ENCODE results near the gene BMI1. TPM values are rescaled to one million over a fixed set of nuclear protein-coding genes. Genes with fewer than 3 reads are reported as not detected.

BMI1 gene
- total and polyA plus RNA-seq, 2 experiments from 2014 or later = 2.3 to 10.7 TPM

- Histone ChIP-seq H3K36me3 (ENCODE audit: insufficient read depth) (no peaks in the 10 kb centered on the region), H3K79me2 (replicated peaks; ENCODE audit: insufficient read depth) (no peaks in the 10 kb centered on the region), H3K4me3 (no peak overlapping the region), H3K27ac (ENCODE audit: low read depth) (no peak overlapping the region), H3K4me1 (ENCODE audit: insufficient read depth) (peaks cover 11% of the 10 kb centered on the region), H4K20me1 (replicated peaks; ENCODE audit: insufficient read depth) (no peaks in the 10 kb centered on the region), H3K27me3 (ENCODE audit: insufficient read depth) (no peaks in the 10 kb centered on the region), H3K9me2 (ENCODE audit: insufficient read depth) (0 out of 2 replicates have a peak, but pooled peaks cover 4% of the 10 kb centered on the region), H3F3A (replicated peaks; ENCODE audit: low read depth) (no peaks in the 10 kb centered on the region), H2AFZ (no peak overlapping the region), H3K4me2 (no peak overlapping the region)
- Mint-ChIP-seq H3K36me3 (ENCODE audit: low read depth) (no peaks in the 10 kb centered on the region), H3K27me3 (ENCODE audit: insufficient read depth, low read depth, poor library complexity) (peaks cover 3% of the 10 kb centered on the region), H3K9me3 (no peaks in the 10 kb centered on the region), H3K4me3 (no peak overlapping the region), H3K27ac (no peak overlapping the region), H3K4me1 (peaks cover 6% of the 10 kb centered on the region)
- DNase-seq (ENCODE audit: low spot score) (no peak), ATAC-seq (no peak)
- TF ChIP-seq ETS1 (IDR thresholded peaks at IDR 0.05) (no peak), POLR2AphosphoS5 (IDR thresholded peaks at IDR 0.05; ENCODE audit: low read depth) (no peak), STAT1 (IDR thresholded peaks at IDR 0.05; ENCODE audit: unreplicated experiment) (no peak), JUNB (IDR thresholded peaks at IDR 0.05; ENCODE audit: unreplicated experiment) (no peak), EZH2phosphoT487 (IDR thresholded peaks at IDR 0.05; ENCODE audit: unreplicated experiment) (no peak), CREB1 (CRISPR knock-in tag; IDR thresholded peaks at IDR 0.05; ENCODE audit: low read depth) (no peak), EZH2 (IDR thresholded peaks at IDR 0.05; ENCODE audit: low read depth, unreplicated experiment) (no peak), NANOG (IDR thresholded peaks at IDR 0.05; ENCODE audit: borderline replicate concordance) (no peak), ZNF114 (CRISPR knock-in tag; IDR thresholded peaks at IDR 0.05) (no peak)
- TF ChIP-seq, protein P1, sequence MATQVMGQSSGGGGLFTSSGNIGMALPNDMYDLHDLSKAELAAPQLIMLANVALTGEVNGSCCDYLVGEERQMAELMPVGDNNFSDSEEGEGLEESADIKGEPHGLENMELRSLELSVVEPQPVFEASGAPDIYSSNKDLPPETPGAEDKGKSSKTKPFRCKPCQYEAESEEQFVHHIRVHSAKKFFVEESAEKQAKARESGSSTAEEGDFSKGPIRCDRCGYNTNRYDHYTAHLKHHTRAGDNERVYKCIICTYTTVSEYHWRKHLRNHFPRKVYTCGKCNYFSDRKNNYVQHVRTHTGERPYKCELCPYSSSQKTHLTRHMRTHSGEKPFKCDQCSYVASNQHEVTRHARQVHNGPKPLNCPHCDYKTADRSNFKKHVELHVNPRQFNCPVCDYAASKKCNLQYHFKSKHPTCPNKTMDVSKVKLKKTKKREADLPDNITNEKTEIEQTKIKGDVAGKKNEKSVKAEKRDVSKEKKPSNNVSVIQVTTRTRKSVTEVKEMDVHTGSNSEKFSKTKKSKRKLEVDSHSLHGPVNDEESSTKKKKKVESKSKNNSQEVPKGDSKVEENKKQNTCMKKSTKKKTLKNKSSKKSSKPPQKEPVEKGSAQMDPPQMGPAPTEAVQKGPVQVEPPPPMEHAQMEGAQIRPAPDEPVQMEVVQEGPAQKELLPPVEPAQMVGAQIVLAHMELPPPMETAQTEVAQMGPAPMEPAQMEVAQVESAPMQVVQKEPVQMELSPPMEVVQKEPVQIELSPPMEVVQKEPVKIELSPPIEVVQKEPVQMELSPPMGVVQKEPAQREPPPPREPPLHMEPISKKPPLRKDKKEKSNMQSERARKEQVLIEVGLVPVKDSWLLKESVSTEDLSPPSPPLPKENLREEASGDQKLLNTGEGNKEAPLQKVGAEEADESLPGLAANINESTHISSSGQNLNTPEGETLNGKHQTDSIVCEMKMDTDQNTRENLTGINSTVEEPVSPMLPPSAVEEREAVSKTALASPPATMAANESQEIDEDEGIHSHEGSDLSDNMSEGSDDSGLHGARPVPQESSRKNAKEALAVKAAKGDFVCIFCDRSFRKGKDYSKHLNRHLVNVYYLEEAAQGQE (IDR thresholded peaks at IDR 0.05; ENCODE audit: unreplicated experiment) = no peak
- TF ChIP-seq, protein P2, sequence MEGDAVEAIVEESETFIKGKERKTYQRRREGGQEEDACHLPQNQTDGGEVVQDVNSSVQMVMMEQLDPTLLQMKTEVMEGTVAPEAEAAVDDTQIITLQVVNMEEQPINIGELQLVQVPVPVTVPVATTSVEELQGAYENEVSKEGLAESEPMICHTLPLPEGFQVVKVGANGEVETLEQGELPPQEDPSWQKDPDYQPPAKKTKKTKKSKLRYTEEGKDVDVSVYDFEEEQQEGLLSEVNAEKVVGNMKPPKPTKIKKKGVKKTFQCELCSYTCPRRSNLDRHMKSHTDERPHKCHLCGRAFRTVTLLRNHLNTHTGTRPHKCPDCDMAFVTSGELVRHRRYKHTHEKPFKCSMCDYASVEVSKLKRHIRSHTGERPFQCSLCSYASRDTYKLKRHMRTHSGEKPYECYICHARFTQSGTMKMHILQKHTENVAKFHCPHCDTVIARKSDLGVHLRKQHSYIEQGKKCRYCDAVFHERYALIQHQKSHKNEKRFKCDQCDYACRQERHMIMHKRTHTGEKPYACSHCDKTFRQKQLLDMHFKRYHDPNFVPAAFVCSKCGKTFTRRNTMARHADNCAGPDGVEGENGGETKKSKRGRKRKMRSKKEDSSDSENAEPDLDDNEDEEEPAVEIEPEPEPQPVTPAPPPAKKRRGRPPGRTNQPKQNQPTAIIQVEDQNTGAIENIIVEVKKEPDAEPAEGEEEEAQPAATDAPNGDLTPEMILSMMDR (conservative IDR thresholded peaks at IDR 0.05; ENCODE audit: low read depth in 2 of 2) = no peak
- TF ChIP-seq, protein P3, sequence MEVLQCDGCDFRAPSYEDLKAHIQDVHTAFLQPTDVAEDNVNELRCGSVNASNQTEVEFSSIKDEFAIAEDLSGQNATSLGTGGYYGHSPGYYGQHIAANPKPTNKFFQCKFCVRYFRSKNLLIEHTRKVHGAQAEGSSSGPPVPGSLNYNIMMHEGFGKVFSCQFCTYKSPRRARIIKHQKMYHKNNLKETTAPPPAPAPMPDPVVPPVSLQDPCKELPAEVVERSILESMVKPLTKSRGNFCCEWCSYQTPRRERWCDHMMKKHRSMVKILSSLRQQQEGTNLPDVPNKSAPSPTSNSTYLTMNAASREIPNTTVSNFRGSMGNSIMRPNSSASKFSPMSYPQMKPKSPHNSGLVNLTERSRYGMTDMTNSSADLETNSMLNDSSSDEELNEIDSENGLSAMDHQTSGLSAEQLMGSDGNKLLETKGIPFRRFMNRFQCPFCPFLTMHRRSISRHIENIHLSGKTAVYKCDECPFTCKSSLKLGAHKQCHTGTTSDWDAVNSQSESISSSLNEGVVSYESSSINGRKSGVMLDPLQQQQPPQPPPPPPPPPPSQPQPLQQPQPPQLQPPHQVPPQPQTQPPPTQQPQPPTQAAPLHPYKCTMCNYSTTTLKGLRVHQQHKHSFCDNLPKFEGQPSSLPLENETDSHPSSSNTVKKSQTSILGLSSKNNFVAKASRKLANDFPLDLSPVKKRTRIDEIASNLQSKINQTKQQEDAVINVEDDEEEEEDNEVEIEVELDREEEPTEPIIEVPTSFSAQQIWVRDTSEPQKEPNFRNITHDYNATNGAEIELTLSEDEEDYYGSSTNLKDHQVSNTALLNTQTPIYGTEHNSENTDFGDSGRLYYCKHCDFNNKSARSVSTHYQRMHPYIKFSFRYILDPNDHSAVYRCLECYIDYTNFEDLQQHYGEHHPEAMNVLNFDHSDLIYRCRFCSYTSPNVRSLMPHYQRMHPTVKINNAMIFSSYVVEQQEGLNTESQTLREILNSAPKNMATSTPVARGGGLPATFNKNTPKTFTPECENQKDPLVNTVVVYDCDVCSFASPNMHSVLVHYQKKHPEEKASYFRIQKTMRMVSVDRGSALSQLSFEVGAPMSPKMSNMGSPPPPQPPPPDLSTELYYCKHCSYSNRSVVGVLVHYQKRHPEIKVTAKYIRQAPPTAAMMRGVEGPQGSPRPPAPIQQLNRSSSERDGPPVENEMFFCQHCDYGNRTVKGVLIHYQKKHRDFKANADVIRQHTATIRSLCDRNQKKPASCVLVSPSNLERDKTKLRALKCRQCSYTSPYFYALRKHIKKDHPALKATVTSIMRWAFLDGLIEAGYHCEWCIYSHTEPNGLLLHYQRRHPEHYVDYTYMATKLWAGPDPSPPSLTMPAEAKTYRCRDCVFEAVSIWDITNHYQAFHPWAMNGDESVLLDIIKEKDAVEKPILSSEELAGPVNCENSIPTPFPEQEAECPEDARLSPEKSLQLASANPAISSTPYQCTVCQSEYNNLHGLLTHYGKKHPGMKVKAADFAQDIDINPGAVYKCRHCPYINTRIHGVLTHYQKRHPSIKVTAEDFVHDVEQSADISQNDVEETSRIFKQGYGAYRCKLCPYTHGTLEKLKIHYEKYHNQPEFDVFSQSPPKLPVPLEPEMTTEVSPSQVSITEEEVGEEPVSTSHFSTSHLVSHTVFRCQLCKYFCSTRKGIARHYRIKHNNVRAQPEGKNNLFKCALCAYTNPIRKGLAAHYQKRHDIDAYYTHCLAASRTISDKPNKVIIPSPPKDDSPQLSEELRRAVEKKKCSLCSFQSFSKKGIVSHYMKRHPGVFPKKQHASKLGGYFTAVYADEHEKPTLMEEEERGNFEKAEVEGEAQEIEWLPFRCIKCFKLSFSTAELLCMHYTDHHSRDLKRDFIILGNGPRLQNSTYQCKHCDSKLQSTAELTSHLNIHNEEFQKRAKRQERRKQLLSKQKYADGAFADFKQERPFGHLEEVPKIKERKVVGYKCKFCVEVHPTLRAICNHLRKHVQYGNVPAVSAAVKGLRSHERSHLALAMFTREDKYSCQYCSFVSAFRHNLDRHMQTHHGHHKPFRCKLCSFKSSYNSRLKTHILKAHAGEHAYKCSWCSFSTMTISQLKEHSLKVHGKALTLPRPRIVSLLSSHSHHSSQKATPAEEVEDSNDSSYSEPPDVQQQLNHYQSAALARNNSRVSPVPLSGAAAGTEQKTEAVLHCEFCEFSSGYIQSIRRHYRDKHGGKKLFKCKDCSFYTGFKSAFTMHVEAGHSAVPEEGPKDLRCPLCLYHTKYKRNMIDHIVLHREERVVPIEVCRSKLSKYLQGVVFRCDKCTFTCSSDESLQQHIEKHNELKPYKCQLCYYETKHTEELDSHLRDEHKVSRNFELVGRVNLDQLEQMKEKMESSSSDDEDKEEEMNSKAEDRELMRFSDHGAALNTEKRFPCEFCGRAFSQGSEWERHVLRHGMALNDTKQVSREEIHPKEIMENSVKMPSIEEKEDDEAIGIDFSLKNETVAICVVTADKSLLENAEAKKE (CRISPR knock-in tag; IDR thresholded peaks at IDR 0.05) = no peak
These were observed 35.8 kb upstream of the BMI1 start for GRCh38 chr10:22285130-22285529.
